A673 (cell line): ENCODE data around the gene LRRFIP1. TPM values are rescaled to one million over a fixed set of nuclear protein-coding genes. Genes with fewer than 3 reads are reported as not detected.

Experiments
- BruUV-seq: library from RNA; stranded (reverse); fragments of 400-500 nt; replicated peaks from 2 replicates; lab custom pipeline; 2021; lab: Mats Ljungman, UMichigan
- CTCF ChIA-PET: fragments of 300-600 bp; sonication (Branson Sonifier 250); formaldehyde crosslinking; loops from one replicate; lab custom pipeline; 2022; ENCODE audit warnings: antibody characterized with exemption; lab: Charles Lee
- POLR2A ChIA-PET: fragments of 300-600 bp; sonication (Branson Sonifier 250); formaldehyde crosslinking; loops from one replicate; lab custom pipeline; 2022; ENCODE audit warnings: antibody characterized with exemption; ENCODE audit not compliant: low non-redundant PET; lab: Charles Lee
- DNase-seq: peaks from one replicate; pipeline ENCODE4 v3.0.0-alpha.2; 2015; ENCODE audit warnings: low spot score
- H3K27ac ChIP-seq: fragments of 200-600 bp; sonication (generic); 2 replicates; pipeline ENCODE4 v1.5.1; 2016; ENCODE audit warnings: mixed run types, low read depth, mild to moderate bottlenecking, mixed read lengths, antibody characterized with exemption, low read length; ENCODE audit not compliant: poor library complexity, severe bottlenecking
- H3K27me3 ChIP-seq: fragments of 200-600 bp; sonication (generic); replicated peaks from 2 replicates; pipeline ENCODE4 v1.6.1; 2017; ENCODE audit warnings: mixed run types, low read depth, mild to moderate bottlenecking, mixed read lengths, antibody characterized with exemption, low read length; ENCODE audit not compliant: insufficient read depth, poor library complexity
- H3K36me3 ChIP-seq: fragments of 200-600 bp; sonication (generic); 2 replicates; pipeline ENCODE4 v1.6.1; 2016; ENCODE audit warnings: mixed run types, mild to moderate bottlenecking, mixed read lengths, antibody characterized with exemption, low read length; ENCODE audit not compliant: insufficient read depth, poor library complexity, severe bottlenecking
- H3K4me1 ChIP-seq: fragments of 200-600 bp; sonication (generic); 2 replicates; pipeline ENCODE4 v1.6.1; 2017; ENCODE audit warnings: mixed run types, mild to moderate bottlenecking, mixed read lengths, antibody characterized with exemption, low read length; ENCODE audit not compliant: insufficient read depth, poor library complexity, severe bottlenecking
- H3K4me3 ChIP-seq: fragments of 200-600 bp; sonication (generic); 2 replicates; pipeline ENCODE4 v1.5.1; 2016; ENCODE audit warnings: low read depth, mixed run types, mild to moderate bottlenecking, mixed read lengths, low read length; ENCODE audit not compliant: poor library complexity, severe bottlenecking
- H3K9me3 ChIP-seq: fragments of 200-600 bp; sonication (generic); 2 replicates; pipeline ENCODE4 v1.6.1; 2016; ENCODE audit warnings: mixed run types, low read depth, mild to moderate bottlenecking, mixed read lengths, antibody characterized with exemption, low read length; ENCODE audit not compliant: poor library complexity, severe bottlenecking
- EZH2 ChIP-seq: fragments of 200-600 bp; sonication (generic); IDR thresholded peaks from 2 replicates; pipeline ENCODE4 v1.6.1; 2017; ENCODE audit warnings: borderline replicate concordance, low read depth, mild to moderate bottlenecking, mixed read lengths, antibody characterized with exemption, low read length; ENCODE audit not compliant: poor library complexity, severe bottlenecking
- intact Hi-C: fragments of 100-400 bp; cut with micrococcal nuclease; formaldehyde crosslinking; loops from one replicate; pipeline ENCODE4 v1.10.0; 2022; ENCODE audit not compliant: unreplicated experiment
- total RNA-seq: library from RNA; stranded (reverse); gene quantifications from 2 replicates; pipeline ENCODE4 v1.2.3, GENCODE V29; 2021
- TF ChIP-seq, protein P1 (sequence below): fragments of 300-800, 200-600 bp; sonication (generic); conservative IDR thresholded peaks from 2 replicates; pipeline ENCODE4 v1.5.1; 2017; ENCODE audit warnings: low read depth, mild to moderate bottlenecking, antibody characterized with exemption, low read length, moderate library complexity, mixed read lengths

The LRRFIP1 gene
- total RNA-seq, 1 experiment from 2014 or later: 69.3 TPM

- Histone ChIP-seq H3K27me3 (no peaks in the 10 kb centered on the region), H3K36me3 (no peaks in the 10 kb centered on the region), H3K9me3 (no peaks in the 10 kb centered on the region), H3K4me3 (no peak overlapping the region), H3K4me1 (peaks cover 30% of the 10 kb centered on the region), H3K27ac (no peak overlapping the region)
- intact Hi-C loops: no loop called here
- ChIA-PET POLR2A (no interaction called here), CTCF (no interaction called here)
- no TSS peak for BruUV-seq
- TF ChIP-seq EZH2: no peak
- TF ChIP-seq, protein P1, sequence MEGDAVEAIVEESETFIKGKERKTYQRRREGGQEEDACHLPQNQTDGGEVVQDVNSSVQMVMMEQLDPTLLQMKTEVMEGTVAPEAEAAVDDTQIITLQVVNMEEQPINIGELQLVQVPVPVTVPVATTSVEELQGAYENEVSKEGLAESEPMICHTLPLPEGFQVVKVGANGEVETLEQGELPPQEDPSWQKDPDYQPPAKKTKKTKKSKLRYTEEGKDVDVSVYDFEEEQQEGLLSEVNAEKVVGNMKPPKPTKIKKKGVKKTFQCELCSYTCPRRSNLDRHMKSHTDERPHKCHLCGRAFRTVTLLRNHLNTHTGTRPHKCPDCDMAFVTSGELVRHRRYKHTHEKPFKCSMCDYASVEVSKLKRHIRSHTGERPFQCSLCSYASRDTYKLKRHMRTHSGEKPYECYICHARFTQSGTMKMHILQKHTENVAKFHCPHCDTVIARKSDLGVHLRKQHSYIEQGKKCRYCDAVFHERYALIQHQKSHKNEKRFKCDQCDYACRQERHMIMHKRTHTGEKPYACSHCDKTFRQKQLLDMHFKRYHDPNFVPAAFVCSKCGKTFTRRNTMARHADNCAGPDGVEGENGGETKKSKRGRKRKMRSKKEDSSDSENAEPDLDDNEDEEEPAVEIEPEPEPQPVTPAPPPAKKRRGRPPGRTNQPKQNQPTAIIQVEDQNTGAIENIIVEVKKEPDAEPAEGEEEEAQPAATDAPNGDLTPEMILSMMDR: no peak
- DNase-seq: no peak
Measured at GRCh38 chr2:237598468-237599208, 28.7 kb upstream of the LRRFIP1 start.

DNA sequence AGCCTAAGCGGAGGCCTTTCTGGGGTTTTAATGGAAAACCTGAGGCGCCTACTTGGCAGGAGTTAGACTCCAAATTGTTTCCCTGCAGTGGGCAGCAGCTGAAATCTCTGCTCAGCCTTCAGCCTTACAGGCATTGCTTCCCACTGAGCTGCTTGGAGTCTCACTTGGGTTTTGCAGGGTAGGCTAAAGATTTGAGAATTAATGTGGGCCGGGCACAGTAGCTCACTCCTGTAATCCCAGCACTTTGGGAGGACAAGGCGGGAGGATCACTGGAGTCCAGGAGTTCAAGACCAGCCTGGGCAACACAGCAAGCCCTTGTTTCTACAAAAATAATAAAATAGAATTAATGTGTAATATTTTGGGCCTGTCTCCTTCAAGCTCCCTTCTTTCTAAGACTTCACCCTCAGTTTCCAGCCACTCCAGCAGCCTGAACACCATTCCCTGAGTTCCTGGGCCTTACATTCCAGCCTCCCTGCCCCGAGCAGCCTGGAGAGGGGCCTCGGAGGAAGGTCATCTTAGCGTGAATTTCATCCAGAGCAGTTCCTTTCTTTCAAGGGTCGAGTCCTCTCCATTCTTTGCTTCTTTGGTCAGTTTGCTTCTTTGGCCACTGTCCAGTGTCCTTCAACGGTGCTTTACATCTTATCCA, 27.8 kb upstream of the LRRFIP1 start:
- ChIA-PET CTCF (no interaction called here), POLR2A (no interaction called here)
- BruUV-seq: no TSS peak
- peaks cover 29% of the 10 kb centered on the region for H3K4me1 ChIP-seq
- H3K27ac ChIP-seq: peak overlapping the region; percentile 43
- intact Hi-C loops: no loop called here
- H3K27me3 ChIP-seq: no peaks in the 10 kb centered on the region
- no peaks in the 10 kb centered on the region for H3K36me3 ChIP-seq
- TF ChIP-seq, protein P1: no peak
- TF ChIP-seq EZH2: no peak
- H3K4me3 ChIP-seq: no peak overlapping the region
- no peaks in the 10 kb centered on the region for H3K9me3 ChIP-seq
- DNase-seq: no peak

DNA sequence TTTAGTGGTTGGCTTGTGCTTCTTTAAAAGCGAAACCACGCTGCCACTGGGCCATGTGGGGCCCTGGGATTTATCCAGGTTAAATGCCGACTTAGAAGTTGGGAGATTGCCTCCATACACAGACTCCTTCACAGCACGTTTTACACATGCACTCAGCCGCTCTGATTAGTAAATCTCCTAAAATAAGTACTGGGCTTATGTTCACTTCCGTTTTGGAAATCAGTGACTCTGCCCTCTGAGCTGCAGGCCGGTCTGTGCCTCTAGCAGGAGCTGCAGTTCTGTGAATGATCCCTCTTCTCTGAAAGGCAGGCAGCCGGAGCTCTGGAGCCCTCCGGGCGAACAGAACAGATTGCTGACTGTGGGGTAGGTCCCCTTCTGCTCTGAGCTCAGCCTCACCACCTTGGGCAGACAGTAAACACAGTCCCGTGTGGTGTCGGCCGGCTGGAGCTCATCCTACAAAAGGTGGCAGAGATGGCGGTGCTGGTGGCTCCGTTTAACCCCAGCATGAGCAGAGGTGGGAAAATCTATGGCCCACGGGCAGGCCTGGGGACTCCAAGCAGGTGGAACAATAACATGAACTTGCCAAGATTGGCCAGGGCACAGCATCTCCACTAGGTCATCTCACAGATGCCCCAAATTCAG, 27.1 kb upstream of the LRRFIP1 start:
- H3K27me3 ChIP-seq: no peaks in the 10 kb centered on the region
- no TSS peak for BruUV-seq
- peaks cover 22% of the 10 kb centered on the region for H3K4me1 ChIP-seq
- POLR2A ChIA-PET: no interaction called here
- H3K4me3 ChIP-seq: no peak overlapping the region
- DNase-seq: peak; percentile 52
- peak overlapping the region; percentile 43 for H3K27ac ChIP-seq
- CTCF ChIA-PET: no interaction called here
- H3K36me3 ChIP-seq: no peaks in the 10 kb centered on the region
- TF ChIP-seq, protein P1: 0 out of 2 replicates have a peak, but pooled peaks have one; percentile 25
- TF ChIP-seq EZH2: no peak
- intact Hi-C loops: no loop called here
- no peaks in the 10 kb centered on the region for H3K9me3 ChIP-seq
